ENCODE measurements around the gene CD79B. TPM values are rescaled to one million over a fixed set of nuclear protein-coding genes. Genes with fewer than 3 reads are reported as not detected.

CD79B gene
- total RNA-seq, 1 donor from 2014 or later = not detected

DNA sequence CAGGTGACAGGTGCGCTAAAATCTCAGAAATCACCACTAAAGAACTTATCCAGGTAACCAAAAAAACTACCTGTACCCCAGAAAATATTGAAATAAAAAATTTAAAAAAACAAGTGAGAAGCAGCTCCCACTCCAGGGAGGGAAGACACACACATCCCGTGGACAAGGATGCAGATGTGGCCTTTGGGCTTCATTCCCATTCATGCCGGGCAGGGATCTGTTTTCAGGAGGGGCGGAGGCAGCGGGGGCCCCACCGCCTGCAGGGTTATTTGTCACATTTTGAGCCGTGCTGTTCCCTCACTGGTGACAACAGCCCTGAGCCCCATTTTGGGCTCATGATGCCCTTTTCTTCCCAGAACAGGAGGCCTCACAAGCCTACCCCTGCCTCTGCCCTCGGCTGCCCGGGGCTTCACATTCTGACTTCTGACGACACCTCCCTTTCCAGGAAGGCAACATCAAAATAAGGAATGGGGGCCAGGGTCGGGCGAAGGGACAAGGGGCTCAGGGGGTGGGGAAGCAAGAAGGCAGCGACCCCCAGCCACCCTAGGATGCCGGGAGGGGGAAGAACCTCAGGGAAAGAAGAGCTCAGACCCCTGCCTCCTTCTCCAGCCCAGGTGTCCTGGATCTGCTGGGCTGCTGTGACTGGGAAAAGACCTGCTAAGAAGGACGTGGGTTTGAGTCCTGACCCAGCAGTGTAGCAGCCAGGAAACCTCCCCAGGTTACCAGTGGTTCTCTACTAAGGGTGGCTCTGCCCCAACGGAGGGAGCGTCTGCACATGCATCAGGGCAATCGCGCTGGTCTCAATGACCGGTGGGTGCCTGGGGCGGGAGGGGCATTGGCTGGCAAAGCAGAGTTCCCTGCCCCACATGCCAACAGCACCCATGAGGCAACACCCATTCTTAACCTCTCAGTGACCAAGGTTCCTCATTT lies 2.3 kb upstream of the CD79B start:
- Mint-ChIP-seq H3K27me3 (ENCODE audit: low read depth) (peaks cover 2% of the 10 kb centered on the region), H3K4me1 (no peaks in the 10 kb centered on the region), H3K27ac (no peak overlapping the region), H3K9me3 (no peaks in the 10 kb centered on the region), H3K4me3 (no peak overlapping the region), H3K36me3 (no peaks in the 10 kb centered on the region)
- TF ChIP-seq, protein P1, sequence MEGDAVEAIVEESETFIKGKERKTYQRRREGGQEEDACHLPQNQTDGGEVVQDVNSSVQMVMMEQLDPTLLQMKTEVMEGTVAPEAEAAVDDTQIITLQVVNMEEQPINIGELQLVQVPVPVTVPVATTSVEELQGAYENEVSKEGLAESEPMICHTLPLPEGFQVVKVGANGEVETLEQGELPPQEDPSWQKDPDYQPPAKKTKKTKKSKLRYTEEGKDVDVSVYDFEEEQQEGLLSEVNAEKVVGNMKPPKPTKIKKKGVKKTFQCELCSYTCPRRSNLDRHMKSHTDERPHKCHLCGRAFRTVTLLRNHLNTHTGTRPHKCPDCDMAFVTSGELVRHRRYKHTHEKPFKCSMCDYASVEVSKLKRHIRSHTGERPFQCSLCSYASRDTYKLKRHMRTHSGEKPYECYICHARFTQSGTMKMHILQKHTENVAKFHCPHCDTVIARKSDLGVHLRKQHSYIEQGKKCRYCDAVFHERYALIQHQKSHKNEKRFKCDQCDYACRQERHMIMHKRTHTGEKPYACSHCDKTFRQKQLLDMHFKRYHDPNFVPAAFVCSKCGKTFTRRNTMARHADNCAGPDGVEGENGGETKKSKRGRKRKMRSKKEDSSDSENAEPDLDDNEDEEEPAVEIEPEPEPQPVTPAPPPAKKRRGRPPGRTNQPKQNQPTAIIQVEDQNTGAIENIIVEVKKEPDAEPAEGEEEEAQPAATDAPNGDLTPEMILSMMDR (IDR thresholded peaks at IDR 0.05; ENCODE audit: unreplicated experiment) = no peak
- DNase-seq (ENCODE audit: low spot score in 2 of 2, unreplicated experiment in 2 of 2) = no peak

DNA sequence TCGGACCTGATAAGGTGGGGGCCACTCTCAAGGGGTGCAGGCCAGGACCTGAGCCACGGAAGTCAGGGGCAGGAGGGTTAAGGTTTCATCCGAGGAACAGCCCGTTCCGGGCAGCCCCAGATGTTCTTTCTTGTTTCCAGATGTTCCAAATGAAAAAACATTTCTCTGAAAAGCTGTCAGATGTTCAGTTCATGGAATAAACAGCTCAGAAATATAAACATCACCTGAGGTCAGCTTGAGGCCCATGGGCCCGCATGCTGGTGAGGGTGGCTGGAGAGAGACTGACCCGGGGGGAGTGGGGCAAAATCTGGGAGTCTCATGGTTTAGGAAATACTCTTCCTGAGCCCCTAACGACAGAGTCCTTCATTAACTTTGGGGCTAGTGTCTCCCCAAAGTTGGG lies 1.5 kb upstream of the CD79B start:
- TF ChIP-seq, protein P1 (IDR thresholded peaks at IDR 0.05; ENCODE audit: unreplicated experiment) = no peak
- H3K4me1 Mint-ChIP-seq = no peaks in the 10 kb centered on the region
- H3K27ac Mint-ChIP-seq = no peak overlapping the region
- no peak overlapping the region for H3K4me3 Mint-ChIP-seq
- H3K9me3 Mint-ChIP-seq = no peaks in the 10 kb centered on the region
- peaks cover 2% of the 10 kb centered on the region for H3K27me3 Mint-ChIP-seq (ENCODE audit: low read depth)
- no peaks in the 10 kb centered on the region for H3K36me3 Mint-ChIP-seq
- no peak for DNase-seq (ENCODE audit: low spot score in 2 of 2, unreplicated experiment in 2 of 2)

DNA sequence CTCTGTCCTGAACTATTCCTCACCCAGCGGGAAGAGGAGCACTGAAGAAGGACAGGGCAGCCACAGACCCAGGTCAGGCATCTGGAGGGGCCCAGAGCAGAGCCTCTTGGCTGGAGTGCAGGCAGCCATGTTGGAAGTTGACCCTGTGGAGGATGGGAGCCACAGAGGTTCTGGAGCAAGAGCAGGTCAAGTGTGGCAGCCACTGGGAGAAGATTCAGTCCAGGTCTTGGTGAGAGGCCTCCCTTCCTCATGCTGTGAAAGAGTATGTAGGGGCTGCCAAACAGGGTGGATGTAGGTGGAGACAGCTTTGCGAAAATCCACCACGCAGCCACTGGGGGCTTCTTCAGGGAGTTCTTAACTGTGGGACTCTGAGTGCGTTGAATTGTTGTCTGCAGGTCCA lies 590 bp upstream of the CD79B start:
- no peaks in the 10 kb centered on the region for H3K4me1 Mint-ChIP-seq
- TF ChIP-seq, protein P1 (IDR thresholded peaks at IDR 0.05; ENCODE audit: unreplicated experiment) = no peak
- H3K4me3 Mint-ChIP-seq = no peak overlapping the region
- no peaks in the 10 kb centered on the region for H3K36me3 Mint-ChIP-seq
- no peak for DNase-seq (ENCODE audit: low spot score in 2 of 2, unreplicated experiment in 2 of 2)
- H3K27me3 Mint-ChIP-seq (ENCODE audit: low read depth) = peaks cover 2% of the 10 kb centered on the region
- no peaks in the 10 kb centered on the region for H3K9me3 Mint-ChIP-seq
- H3K27ac Mint-ChIP-seq = no peak overlapping the region

DNA sequence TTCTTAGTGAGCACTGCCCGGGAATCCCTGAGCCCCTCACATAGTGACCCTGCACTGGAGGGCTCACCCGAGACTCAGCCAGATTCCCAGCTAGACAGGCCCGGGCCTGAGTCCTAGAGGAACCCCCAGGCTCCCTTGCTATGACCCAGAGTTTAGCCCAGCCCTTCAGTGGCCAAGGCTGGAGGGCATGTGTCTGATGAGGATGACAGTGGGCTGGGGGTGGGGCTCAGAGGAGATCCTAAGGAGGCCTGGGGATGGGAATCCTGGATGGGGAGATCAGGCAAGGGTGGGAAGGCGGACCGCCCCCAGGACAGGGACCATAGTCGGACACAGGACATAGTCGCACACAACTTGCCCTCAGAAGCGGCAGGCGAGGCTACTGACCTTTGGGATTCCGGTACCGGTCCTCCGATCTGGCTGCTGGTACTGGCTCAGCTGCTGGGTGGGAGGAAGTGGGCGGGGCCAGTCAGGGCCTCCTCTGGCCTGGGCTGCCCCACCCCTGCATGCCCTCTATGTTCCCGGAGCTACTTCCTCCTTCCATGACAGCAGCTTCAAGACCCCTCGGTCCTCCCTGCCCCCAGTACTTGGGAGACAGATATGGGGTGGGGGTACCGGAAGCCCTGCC lies 1.1 kb downstream of the CD79B start:
- H3K27ac Mint-ChIP-seq = no peak overlapping the region
- H3K4me1 Mint-ChIP-seq = no peaks in the 10 kb centered on the region
- H3K9me3 Mint-ChIP-seq = no peaks in the 10 kb centered on the region
- H3K36me3 Mint-ChIP-seq = no peaks in the 10 kb centered on the region
- peaks cover under 1% of the 10 kb centered on the region for H3K27me3 Mint-ChIP-seq (ENCODE audit: low read depth)
- TF ChIP-seq, protein P1 (IDR thresholded peaks at IDR 0.05; ENCODE audit: unreplicated experiment) = no peak
- DNase-seq (ENCODE audit: low spot score in 2 of 2, unreplicated experiment in 2 of 2) = no peak
- H3K4me3 Mint-ChIP-seq = no peak overlapping the region

DNA sequence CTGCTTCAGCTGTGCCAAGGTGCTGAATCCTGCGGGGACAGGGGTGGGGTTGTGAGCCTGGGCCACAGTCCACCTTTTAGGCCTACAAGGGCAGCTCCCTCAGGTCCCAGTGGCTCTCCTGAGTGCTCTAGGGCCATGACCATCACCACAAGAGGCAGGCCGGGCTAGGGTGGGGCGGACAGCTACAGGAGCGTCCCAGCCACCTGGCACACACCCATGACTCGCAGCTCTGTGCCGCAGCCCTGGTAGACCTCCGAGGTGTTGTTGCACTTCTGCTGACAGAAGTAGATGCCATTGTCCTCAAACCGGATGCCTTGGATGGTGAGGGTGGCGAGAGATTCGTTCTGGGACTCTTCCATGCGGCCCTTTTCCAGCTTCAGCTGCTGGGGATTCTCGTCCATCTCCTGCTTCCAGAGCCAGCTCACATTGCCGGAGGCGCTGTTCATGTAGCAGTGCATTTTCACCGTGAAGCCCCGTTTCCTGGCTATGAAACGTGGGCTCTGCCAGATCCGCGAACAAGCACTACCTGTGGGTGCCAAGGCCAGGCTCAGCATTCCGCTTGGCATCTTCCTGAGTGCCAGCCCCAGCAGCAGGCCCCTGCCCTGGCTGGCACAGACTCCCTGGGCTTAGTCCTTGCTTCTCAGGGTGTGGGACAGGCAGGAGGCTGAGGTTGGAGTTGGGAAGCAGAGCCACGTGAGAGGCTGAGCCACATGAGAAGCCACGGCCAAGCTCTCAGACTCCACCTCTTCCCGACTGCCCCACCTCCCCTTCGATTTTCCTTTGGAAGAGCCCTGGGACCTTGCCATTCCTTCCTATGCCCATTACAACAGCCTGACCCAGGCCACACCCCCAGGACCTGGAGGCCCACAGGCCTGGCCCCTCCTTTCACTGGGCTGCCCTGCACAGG lies 2.0 kb downstream of the CD79B start:
- H3K36me3 Mint-ChIP-seq = no peaks in the 10 kb centered on the region
- no peaks in the 10 kb centered on the region for H3K27me3 Mint-ChIP-seq (ENCODE audit: low read depth)
- H3K9me3 Mint-ChIP-seq = no peaks in the 10 kb centered on the region
- H3K27ac Mint-ChIP-seq = no peak overlapping the region
- TF ChIP-seq, protein P1 (IDR thresholded peaks at IDR 0.05; ENCODE audit: unreplicated experiment) = no peak
- no peaks in the 10 kb centered on the region for H3K4me1 Mint-ChIP-seq
- H3K4me3 Mint-ChIP-seq = no peak overlapping the region
- no peak for DNase-seq (ENCODE audit: low spot score in 2 of 2, unreplicated experiment in 2 of 2)
